ENCODE data around the gene EIF4B. TPM values are rescaled to one million over a fixed set of nuclear protein-coding genes. Genes with fewer than 3 reads are reported as not detected.

Gene EIF4B
- total and polyA plus RNA-seq, 2 of the 13 experiments (the other 11 are each of a cell fraction or from before 2014, with no cell fraction given), result 416 to 548 TPM

GRCh38 chr12:53067074-53067992 lies 61.1 kb downstream of the EIF4B start:
- no peak for DNase-seq (ENCODE audit: low spot score)
- 87% methylated on average over 7 of the region's 7 CpGs for WGBS (ENCODE audit: low lambda C conversion rate)
- Histone ChIP-seq H3K9ac (ENCODE audit: insufficient read depth, low read depth, low read length) (no peak overlapping the region), H3K27me3 (ENCODE audit: control insufficient read depth in 1 of 2, insufficient read depth in 2 of 2, low read length in 2 of 2) (no peaks in the 10 kb centered on the region), H3K4me3 (replicated peaks in 1 of 3; ENCODE audit: insufficient read depth in 1 of 3, low read depth in 2 of 3, low read length in 3 of 3) (no peak overlapping the region), H4K20me1 (ENCODE audit: insufficient read depth, low read length) (no peaks in the 10 kb centered on the region), H2AFZ (ENCODE audit: low read length) (no peak overlapping the region), H3K79me2 (ENCODE audit: insufficient read depth, low read length) (no peaks in the 10 kb centered on the region), H3K4me1 (ENCODE audit: insufficient read depth, low read length) (peaks cover 19% of the 10 kb centered on the region), H3K9me3 (ENCODE audit: low read length) (no peaks in the 10 kb centered on the region), H3K27ac (ENCODE audit: extremely low read length, insufficient read depth, low read length) (no peak overlapping the region), H3K36me3 (replicated peaks in 1 of 2; ENCODE audit: control insufficient read depth in 1 of 2, insufficient read depth in 2 of 2, low read length in 2 of 2) (peaks cover 0 to 17% of the 10 kb centered on the region in 2 experiments; a peak in 2 of 5 replicates), H3K4me2 (ENCODE audit: low read depth, low read length) (no peak overlapping the region)
- intact Hi-C loops (cut with micrococcal nuclease; ENCODE audit: unreplicated experiment), result no loop called here
- in situ Hi-C loops (cut with HindIII; ENCODE audit: extremely low pct_ligation_motif_present, low pct_unique_long_range_greater_than_20kb), result no loop called here
- no TSS peak for BruUV-seq (replicated peaks)
- ChIA-PET POLR2A (interaction anchor here (1.4 to 4.6 kb wide), 5 partner anchors 12 to 131 kb away, joined by 4 to 47 read pairs (median 7); partner anchors contain the start of genes SOAT2 and SPRYD3), CTCF (ENCODE audit: low intra/inter-chr PET ratio, low total read pairs) (no interaction called here)
- TF ChIP-seq KLF16 (CRISPR knock-in tag; IDR thresholded peaks at IDR 0.05) (no peak), ZBTB20 (CRISPR knock-in tag; IDR thresholded peaks at IDR 0.05; ENCODE audit: borderline replicate concordance, low read depth) (no peak), BRD4 (CRISPR knock-in tag; IDR thresholded peaks at IDR 0.05) (no peak), KAT2B (IDR thresholded peaks at IDR 0.05; ENCODE audit: borderline replicate concordance, low read depth, low read length) (no peak), ZNF343 (CRISPR knock-in tag; IDR thresholded peaks at IDR 0.05) (no peak), ZFP91 (CRISPR knock-in tag; IDR thresholded peaks at IDR 0.05; ENCODE audit: borderline replicate concordance) (no peak), ATRX (CRISPR knock-in tag; IDR thresholded peaks at IDR 0.05; ENCODE audit: borderline replicate concordance) (no peak), FOXK2 (IDR thresholded peaks at IDR 0.05) (no peak), MAFG (CRISPR knock-in tag; IDR thresholded peaks at IDR 0.05) (no peak), TBX3 (IDR thresholded peaks at IDR 0.05; ENCODE audit: borderline replicate concordance) (no peak), SIN3B (IDR thresholded peaks at IDR 0.05; ENCODE audit: low read length) (no peak), ZMYM3 (CRISPR knock-in tag; IDR thresholded peaks at IDR 0.05) (no peak), ADNP (CRISPR knock-in tag; IDR thresholded peaks at IDR 0.05) (no peak), GLI4 (CRISPR knock-in tag; IDR thresholded peaks at IDR 0.05; ENCODE audit: borderline replicate concordance) (no peak)
- TF ChIP-seq, protein P1, sequence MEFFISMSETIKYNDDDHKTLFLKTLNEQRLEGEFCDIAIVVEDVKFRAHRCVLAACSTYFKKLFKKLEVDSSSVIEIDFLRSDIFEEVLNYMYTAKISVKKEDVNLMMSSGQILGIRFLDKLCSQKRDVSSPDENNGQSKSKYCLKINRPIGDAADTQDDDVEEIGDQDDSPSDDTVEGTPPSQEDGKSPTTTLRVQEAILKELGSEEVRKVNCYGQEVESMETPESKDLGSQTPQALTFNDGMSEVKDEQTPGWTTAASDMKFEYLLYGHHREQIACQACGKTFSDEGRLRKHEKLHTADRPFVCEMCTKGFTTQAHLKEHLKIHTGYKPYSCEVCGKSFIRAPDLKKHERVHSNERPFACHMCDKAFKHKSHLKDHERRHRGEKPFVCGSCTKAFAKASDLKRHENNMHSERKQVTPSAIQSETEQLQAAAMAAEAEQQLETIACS (CRISPR knock-in tag; IDR thresholded peaks at IDR 0.05), result no peak
- TF ChIP-seq, protein P2, sequence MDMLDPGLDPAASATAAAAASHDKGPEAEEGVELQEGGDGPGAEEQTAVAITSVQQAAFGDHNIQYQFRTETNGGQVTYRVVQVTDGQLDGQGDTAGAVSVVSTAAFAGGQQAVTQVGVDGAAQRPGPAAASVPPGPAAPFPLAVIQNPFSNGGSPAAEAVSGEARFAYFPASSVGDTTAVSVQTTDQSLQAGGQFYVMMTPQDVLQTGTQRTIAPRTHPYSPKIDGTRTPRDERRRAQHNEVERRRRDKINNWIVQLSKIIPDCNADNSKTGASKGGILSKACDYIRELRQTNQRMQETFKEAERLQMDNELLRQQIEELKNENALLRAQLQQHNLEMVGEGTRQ (IDR thresholded peaks at IDR 0.05; ENCODE audit: low read depth, low read length), result no peak
- TF ChIP-seq, protein P2 (CRISPR knock-in tag; IDR thresholded peaks at IDR 0.05; ENCODE audit: borderline replicate concordance), result no peak
- no peak for FAIRE-seq
- ATAC-seq, result no peak
